ENCODE data around the gene ADGRF3.

- no peak for TF ChIP-seq POLR2A (IDR thresholded peaks at IDR 0.05; ENCODE audit: low read depth, low read length)
- TF ChIP-seq POLR2AphosphoS5 (IDR thresholded peaks at IDR 0.05; ENCODE audit: low read depth, low read length), result no peak
Measured at GRCh38 chr2:26324903-26325302, 21.7 kb downstream of the ADGRF3 start.

Measured in GM12892 (cell line).